Osteocyte (in vitro differentiated cells): ENCODE measurements around the gene MGST3. TPM values are rescaled to one million over a fixed set of nuclear protein-coding genes. Genes with fewer than 3 reads are reported as not detected.
"Not testable (repeated sequence)": the region's sequence is repeated elsewhere in the genome, so short reads cannot be mapped to it uniquely, and the experiment has no call there.

ENCODE experiments used
- DNase-seq: peaks from one replicate; pipeline ENCODE4 v3.0.0; 2021; ENCODE audit warnings: mixed read lengths; ENCODE audit not compliant: unreplicated experiment; ENCODE audit errors: extremely low spot score
- H3K27ac Mint-ChIP-seq: one replicate; pipeline ENCODE4 v1.8.0; 2021; ENCODE audit warnings: mild to moderate bottlenecking, mixed read lengths; ENCODE audit not compliant: unreplicated experiment
- H3K27me3 Mint-ChIP-seq: one replicate; pipeline ENCODE4 v1.8.0; 2021; ENCODE audit warnings: mixed read lengths; ENCODE audit not compliant: unreplicated experiment
- H3K36me3 Mint-ChIP-seq: one replicate; pipeline ENCODE4 v1.8.0; 2021; ENCODE audit warnings: mixed read lengths; ENCODE audit not compliant: unreplicated experiment
- H3K4me1 Mint-ChIP-seq: one replicate; pipeline ENCODE4 v1.8.0; 2021; ENCODE audit warnings: mixed read lengths; ENCODE audit not compliant: unreplicated experiment
- H3K4me3 Mint-ChIP-seq: one replicate; pipeline ENCODE4 v1.8.0; 2021; ENCODE audit warnings: mild to moderate bottlenecking, moderate library complexity, mixed read lengths; ENCODE audit not compliant: unreplicated experiment
- H3K9me3 Mint-ChIP-seq: one replicate; pipeline ENCODE4 v1.8.0; 2021; ENCODE audit warnings: mixed read lengths; ENCODE audit not compliant: unreplicated experiment
- CTCF ChIP-seq: fragments of 200-600 bp; sonication (generic); IDR thresholded peaks from 2 replicates; pipeline ENCODE4 v1.5.0; 2021; ENCODE audit warnings: antibody characterized with exemption, mild to moderate bottlenecking, moderate library complexity
- long read RNA-seq: library from polyadenylated mRNA; unstranded; transcript quantifications from one replicate; pipeline ENCODE4 v2.0.0, GENCODE V29; 2021
- total RNA-seq: library from RNA; stranded (reverse); gene quantifications from 2 replicates; pipeline ENCODE4 v1.2.1, GENCODE V29; 2021

Gene MGST3
- 130 and 139 TPM in 2 replicates for total RNA-seq
- long read RNA-seq, transcript MGST3-205 (6 exons, 1,015 nt): major isoform, 67 of 77 reads
- long read RNA-seq, partial matches to known transcripts: 3 of 77 reads
- long read RNA-seq, other reads (novel, unspliced or antisense): 3 of 77 reads

- Mint-ChIP-seq H3K36me3 (peaks cover 1% of the 10 kb centered on the region), H3K4me3 (no peak within 1 kb of the TSS), H3K9me3 (no peaks in the 10 kb centered on the region), H3K4me1 (peaks cover 21% of the 10 kb centered on the region), H3K27me3 (peaks cover 21% of the 10 kb centered on the region), H3K27ac (no peak within 1 kb of the TSS)
- no peak for TF ChIP-seq CTCF
- DNase-seq: peak; percentile 95
These were observed at the start of gene MGST3 for GRCh38 chr1:165630629-165631341. TSS of gene MGST3 (plus strand) at chr1:165631234. CDS start at chr1:165649848, 18,614 bp downstream.

GRCh38 chr1:165581926-165582325 lies 49.1 kb upstream of the MGST3 start:
- Mint-ChIP-seq H3K4me3 (no peak overlapping the region), H3K27me3 (peaks cover 21% of the 10 kb centered on the region), H3K27ac (no peak overlapping the region), H3K9me3 (no peaks in the 10 kb centered on the region), H3K36me3 (no peaks in the 10 kb centered on the region), H3K4me1 (peaks cover 1% of the 10 kb centered on the region)
- no peak for DNase-seq
- no peak for TF ChIP-seq CTCF

GRCh38 chr1:165586398-165586797 lies 44.6 kb upstream of the MGST3 start:
- H3K4me3 Mint-ChIP-seq: no peak overlapping the region
- H3K27me3 Mint-ChIP-seq: peaks cover 48% of the 10 kb centered on the region
- H3K4me1 Mint-ChIP-seq: no peaks in the 10 kb centered on the region
- DNase-seq: no peak
- H3K9me3 Mint-ChIP-seq: no peaks in the 10 kb centered on the region
- no peaks in the 10 kb centered on the region for H3K36me3 Mint-ChIP-seq
- no peak for TF ChIP-seq CTCF
- no peak overlapping the region for H3K27ac Mint-ChIP-seq

- Mint-ChIP-seq H3K27me3 (peaks cover 63% of the 10 kb centered on the region), H3K4me1 (peaks cover 14% of the 10 kb centered on the region)
- not testable (repeated sequence) for H3K36me3 Mint-ChIP-seq, H3K4me3 Mint-ChIP-seq, DNase-seq, H3K27ac Mint-ChIP-seq, H3K9me3 Mint-ChIP-seq
These were observed 39.6 kb upstream of the MGST3 start for GRCh38 chr1:165591391-165591790.

GRCh38 chr1:165592945-165593823 lies 37.9 kb upstream of the MGST3 start:
- H3K9me3 Mint-ChIP-seq: no peaks in the 10 kb centered on the region
- no peak overlapping the region for H3K4me3 Mint-ChIP-seq
- peaks cover 23% of the 10 kb centered on the region for H3K4me1 Mint-ChIP-seq
- no peak overlapping the region for H3K27ac Mint-ChIP-seq
- peak; percentile 87 for TF ChIP-seq CTCF
- DNase-seq: peak; percentile 87
- H3K36me3 Mint-ChIP-seq: no peaks in the 10 kb centered on the region
- peaks cover 52% of the 10 kb centered on the region for H3K27me3 Mint-ChIP-seq
